ENCODE results near the gene CFLAR.

DNA sequence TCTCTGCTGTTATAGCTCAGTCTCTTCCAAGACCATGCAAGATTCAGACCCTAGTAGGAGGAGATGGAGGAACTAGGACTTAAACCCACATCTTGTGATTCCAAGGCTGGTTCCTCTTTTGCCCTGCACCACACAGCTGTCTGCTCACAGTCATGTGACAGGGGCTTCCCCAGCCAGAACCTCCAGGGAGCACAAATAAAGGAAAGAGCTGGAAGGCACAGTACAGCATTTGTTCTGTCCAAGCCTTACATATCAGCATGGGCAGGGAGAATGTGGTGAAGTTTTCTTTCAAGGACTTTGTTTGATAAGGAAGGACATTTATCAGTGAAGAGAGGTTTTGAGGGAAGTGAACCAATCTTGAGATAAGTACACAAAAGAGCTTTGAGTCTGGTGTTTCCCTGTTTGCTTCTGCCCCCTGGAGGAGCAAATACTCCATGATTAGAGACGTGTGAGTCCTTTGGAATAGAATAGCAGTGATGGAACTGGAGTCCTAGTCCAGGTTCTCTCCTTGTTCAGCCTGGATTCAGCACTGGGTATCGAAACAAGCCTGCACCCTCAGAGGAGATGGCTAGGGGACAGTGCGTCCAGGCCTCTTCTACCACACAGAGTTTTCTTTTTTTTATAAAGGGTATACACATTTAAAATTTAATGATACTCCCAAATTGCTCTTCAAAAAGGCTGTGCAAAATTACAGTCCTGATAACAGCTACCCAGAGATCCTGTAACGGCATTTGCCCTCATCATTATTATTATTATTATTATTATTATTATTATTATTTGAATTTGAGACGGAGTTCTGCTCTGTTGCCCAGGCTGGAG, 42.4 kb downstream of the CFLAR start:
- TF ChIP-seq POLR2A (IDR thresholded peaks at IDR 0.05): no peak
- TF ChIP-seq, protein P1, sequence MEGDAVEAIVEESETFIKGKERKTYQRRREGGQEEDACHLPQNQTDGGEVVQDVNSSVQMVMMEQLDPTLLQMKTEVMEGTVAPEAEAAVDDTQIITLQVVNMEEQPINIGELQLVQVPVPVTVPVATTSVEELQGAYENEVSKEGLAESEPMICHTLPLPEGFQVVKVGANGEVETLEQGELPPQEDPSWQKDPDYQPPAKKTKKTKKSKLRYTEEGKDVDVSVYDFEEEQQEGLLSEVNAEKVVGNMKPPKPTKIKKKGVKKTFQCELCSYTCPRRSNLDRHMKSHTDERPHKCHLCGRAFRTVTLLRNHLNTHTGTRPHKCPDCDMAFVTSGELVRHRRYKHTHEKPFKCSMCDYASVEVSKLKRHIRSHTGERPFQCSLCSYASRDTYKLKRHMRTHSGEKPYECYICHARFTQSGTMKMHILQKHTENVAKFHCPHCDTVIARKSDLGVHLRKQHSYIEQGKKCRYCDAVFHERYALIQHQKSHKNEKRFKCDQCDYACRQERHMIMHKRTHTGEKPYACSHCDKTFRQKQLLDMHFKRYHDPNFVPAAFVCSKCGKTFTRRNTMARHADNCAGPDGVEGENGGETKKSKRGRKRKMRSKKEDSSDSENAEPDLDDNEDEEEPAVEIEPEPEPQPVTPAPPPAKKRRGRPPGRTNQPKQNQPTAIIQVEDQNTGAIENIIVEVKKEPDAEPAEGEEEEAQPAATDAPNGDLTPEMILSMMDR (IDR thresholded peaks at IDR 0.05): peak; percentile 41 to 76 (median 53)
- TF ChIP-seq EP300 (IDR thresholded peaks at IDR 0.05): peak; percentile 52 to 79

All from tibial nerve (tissue), 4 donors.